Lower lobe of right lung (tissue), 2 donors: ENCODE data around the gene REEP1. TPM values are rescaled to one million over a fixed set of nuclear protein-coding genes. Genes with fewer than 3 reads are reported as not detected.

Source experiments
- ATAC-seq, 2 donors: fragments of 200-7000 bp; cut with Tn5 transposase; one replicate each; pipeline ENCODE4 v1.9.1; 2020 to 2022; ENCODE audit warnings: mild to moderate bottlenecking in 2 of 2, moderate library complexity in 2 of 2
- DNase-seq: peaks from one replicate; pipeline ENCODE4 v3.0.0-alpha.2; 2020
- H3K27ac ChIP-seq: fragments of 200-600 bp; one replicate; pipeline ENCODE4 v1.8.0; 2022
- H3K27me3 ChIP-seq: fragments of 200-600 bp; one replicate; pipeline ENCODE4 v1.8.0; 2022; ENCODE audit warnings: low read depth
- H3K36me3 ChIP-seq: fragments of 200-600 bp; one replicate; pipeline ENCODE4 v1.8.0; 2022; ENCODE audit warnings: mild to moderate bottlenecking
- H3K4me1 ChIP-seq: fragments of 200-600 bp; one replicate; pipeline ENCODE4 v1.8.0; 2022
- H3K4me3 ChIP-seq: fragments of 200-600 bp; one replicate; pipeline ENCODE4 v1.8.0; 2022; ENCODE audit warnings: mild to moderate bottlenecking
- H3K9me3 ChIP-seq: fragments of 200-600 bp; one replicate; pipeline ENCODE4 v1.8.0; 2022
- intact Hi-C: fragments of 100-400 bp; cut with DNase I; formaldehyde crosslinking; loops from one replicate; pipeline ENCODE4 v1.11.0; 2022
- total RNA-seq: library from RNA; stranded (reverse); fragmentation: NEBNext Ultra II Directional; extraction: Animal tissue kit (Norgen Biotek cat#: 25700); gene quantifications from one replicate; pipeline ENCODE4 v1.2.1, GENCODE V29; 2021
- TF ChIP-seq, protein P1 (sequence below): fragments of 200-600 bp; IDR thresholded peaks from one replicate; pipeline ENCODE4 v1.8.0; 2022; ENCODE audit warnings: antibody characterized with exemption, mild to moderate bottlenecking
- donor health status: DM: no; HTN: yes; CAD: no; lungs with severe emphysema.

REEP1 gene
- total RNA-seq, 1 donor from 2014 or later, result 6.9 TPM

DNA sequence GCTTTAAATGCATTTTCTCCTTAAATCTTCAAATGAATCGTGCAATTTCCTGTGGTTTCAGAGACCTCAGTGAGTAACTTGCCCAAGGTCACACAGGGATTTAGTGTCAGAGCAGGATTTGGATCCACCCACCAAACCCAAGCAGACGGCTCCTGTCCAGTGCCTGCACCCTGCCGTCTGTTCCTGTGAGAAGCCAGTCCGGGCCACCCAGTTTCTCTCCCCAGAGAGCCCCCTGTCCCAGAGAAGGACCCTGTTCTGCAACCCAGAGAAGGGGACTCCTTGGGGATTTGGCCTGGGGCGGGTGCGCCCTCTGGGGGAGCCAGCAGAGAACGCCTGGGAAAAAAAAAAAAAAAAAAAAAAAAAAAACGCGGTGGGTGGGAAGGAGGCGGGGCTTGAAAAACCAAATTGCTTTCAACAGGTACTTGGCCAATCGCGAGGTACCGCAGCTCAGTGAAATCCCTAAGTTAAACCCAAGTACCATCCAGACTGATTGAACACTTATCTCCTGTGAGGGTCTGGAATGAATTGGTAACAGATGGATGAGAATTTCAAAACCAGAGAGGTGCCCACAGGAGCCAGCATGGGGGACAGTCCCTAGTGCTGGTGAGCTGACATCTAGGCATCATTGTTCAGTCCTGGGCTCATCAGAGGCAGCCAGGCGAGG is 30.9 kb upstream of the REEP1 start:
- DNase-seq, result peak; percentile 49
- no peak overlapping the region for H3K4me3 ChIP-seq

GRCh38 chr2:86367499-86367777 is 30.0 kb upstream of the REEP1 start:
- H3K9me3 ChIP-seq, result peaks cover 4% of the 10 kb centered on the region
- intact Hi-C loops, result loop anchor here (10.0 kb wide), 1 partner anchor 153 kb away; no protein-coding TSS in a partner anchor
- H3K27ac ChIP-seq, result no peak overlapping the region
- H3K36me3 ChIP-seq, result no peaks in the 10 kb centered on the region
- peaks cover 8% of the 10 kb centered on the region for H3K4me1 ChIP-seq
- no peak for DNase-seq
- H3K27me3 ChIP-seq, result no peaks in the 10 kb centered on the region
- TF ChIP-seq, protein P1, sequence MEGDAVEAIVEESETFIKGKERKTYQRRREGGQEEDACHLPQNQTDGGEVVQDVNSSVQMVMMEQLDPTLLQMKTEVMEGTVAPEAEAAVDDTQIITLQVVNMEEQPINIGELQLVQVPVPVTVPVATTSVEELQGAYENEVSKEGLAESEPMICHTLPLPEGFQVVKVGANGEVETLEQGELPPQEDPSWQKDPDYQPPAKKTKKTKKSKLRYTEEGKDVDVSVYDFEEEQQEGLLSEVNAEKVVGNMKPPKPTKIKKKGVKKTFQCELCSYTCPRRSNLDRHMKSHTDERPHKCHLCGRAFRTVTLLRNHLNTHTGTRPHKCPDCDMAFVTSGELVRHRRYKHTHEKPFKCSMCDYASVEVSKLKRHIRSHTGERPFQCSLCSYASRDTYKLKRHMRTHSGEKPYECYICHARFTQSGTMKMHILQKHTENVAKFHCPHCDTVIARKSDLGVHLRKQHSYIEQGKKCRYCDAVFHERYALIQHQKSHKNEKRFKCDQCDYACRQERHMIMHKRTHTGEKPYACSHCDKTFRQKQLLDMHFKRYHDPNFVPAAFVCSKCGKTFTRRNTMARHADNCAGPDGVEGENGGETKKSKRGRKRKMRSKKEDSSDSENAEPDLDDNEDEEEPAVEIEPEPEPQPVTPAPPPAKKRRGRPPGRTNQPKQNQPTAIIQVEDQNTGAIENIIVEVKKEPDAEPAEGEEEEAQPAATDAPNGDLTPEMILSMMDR, result no peak
- ATAC-seq, result no peak
- no peak overlapping the region for H3K4me3 ChIP-seq

More for the DNA sequence above, 30.9 kb upstream of the REEP1 start:
- H3K27ac ChIP-seq, result no peak overlapping the region
- TF ChIP-seq, protein P1, result peak; percentile 66
- intact Hi-C loops, result loop anchor here (10.0 kb wide), 1 partner anchor 153 kb away; no protein-coding TSS in a partner anchor
- no peaks in the 10 kb centered on the region for H3K27me3 ChIP-seq
- ATAC-seq, result peak; percentile 62 to 72
- H3K9me3 ChIP-seq, result peaks cover 4% of the 10 kb centered on the region
- no peaks in the 10 kb centered on the region for H3K36me3 ChIP-seq
- H3K4me1 ChIP-seq, result peaks cover 8% of the 10 kb centered on the region

DNA sequence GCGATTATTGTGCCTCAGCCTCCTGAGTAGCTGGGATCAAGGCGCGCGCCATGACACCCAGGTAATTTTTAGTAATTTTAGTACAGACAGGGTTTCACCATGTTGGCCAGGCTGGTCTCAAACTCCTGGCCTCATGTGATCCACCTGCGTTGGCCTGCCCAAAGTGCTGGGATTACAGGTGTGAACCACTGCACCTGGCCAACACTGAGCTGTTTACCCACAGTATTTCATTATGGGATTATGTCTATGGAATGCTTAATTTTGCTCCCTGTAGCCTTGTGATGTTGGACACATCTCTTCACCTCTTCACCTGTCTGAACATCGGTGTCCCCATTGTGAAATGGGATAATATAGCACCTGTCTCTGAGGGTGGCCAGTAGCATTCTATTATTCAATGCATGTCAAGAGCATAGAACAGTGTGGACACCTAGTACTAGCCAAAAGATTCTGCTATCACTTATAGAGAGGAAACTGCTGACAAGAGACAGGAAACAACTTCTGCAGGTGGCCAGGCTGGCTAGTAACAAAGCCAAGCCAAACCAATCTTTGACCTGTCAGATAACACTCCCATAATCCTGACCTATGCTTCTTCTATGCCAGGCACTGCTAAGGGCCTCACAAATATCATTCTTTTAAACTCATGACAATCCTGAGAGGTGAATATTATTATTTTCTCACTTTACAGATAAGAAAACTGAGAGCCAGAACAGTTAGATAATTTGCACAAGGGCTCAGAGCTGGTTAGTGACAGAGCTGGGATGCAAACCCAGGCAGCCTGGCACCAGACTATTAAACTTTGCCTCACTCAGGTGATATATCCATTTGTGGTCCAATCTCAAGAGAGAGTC is 29.4 kb upstream of the REEP1 start:
- H3K4me1 ChIP-seq, result peaks cover 8% of the 10 kb centered on the region
- intact Hi-C loops, result loop anchor here (10.0 kb wide), 1 partner anchor 152 kb away; no protein-coding TSS in a partner anchor
- ATAC-seq, result no peak
- H3K9me3 ChIP-seq, result peaks cover 4% of the 10 kb centered on the region
- TF ChIP-seq, protein P1, result no peak
- no peaks in the 10 kb centered on the region for H3K27me3 ChIP-seq
- H3K27ac ChIP-seq, result no peak overlapping the region
- no peak for DNase-seq
- H3K4me3 ChIP-seq, result no peak overlapping the region
- H3K36me3 ChIP-seq, result no peaks in the 10 kb centered on the region

- intact Hi-C loops, result loop anchor here (10.0 kb wide), 1 partner anchor 150 kb away; no protein-coding TSS in a partner anchor
- peaks cover 8% of the 10 kb centered on the region for H3K4me1 ChIP-seq
- H3K27me3 ChIP-seq, result no peaks in the 10 kb centered on the region
- no peak for ATAC-seq
- no peak for DNase-seq
- H3K27ac ChIP-seq, result no peak overlapping the region
- TF ChIP-seq, protein P1, result no peak
- H3K36me3 ChIP-seq, result no peaks in the 10 kb centered on the region
- no peak overlapping the region for H3K4me3 ChIP-seq
- H3K9me3 ChIP-seq, result no peaks in the 10 kb centered on the region
These were observed 27.5 kb upstream of the REEP1 start for GRCh38 chr2:86364894-86365293.

DNA sequence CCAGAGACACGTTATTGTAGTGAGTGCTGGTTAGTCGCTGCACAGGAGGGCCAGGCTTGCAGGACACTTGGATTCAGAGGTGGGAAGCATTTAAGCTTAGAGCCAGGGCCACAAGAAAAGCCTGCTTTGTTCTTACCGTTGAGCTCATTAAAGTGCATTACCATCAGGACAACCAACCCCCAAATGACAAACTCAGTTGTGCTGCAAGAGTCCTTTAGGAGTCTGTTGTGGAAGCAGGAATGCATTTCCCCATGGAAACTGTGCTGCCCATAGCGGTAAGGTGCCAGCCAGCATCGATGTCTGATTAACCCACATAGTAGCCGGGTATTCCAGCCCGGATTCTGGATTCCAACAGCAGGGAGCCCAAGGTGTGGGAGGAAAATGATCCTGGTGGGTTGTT is 23.4 kb upstream of the REEP1 start:
- no peak for DNase-seq
- no peaks in the 10 kb centered on the region for H3K9me3 ChIP-seq
- no peaks in the 10 kb centered on the region for H3K36me3 ChIP-seq
- H3K4me1 ChIP-seq, result no peaks in the 10 kb centered on the region
- H3K4me3 ChIP-seq, result no peak overlapping the region
- no peak for ATAC-seq
- no peak overlapping the region for H3K27ac ChIP-seq
- TF ChIP-seq, protein P1, result no peak
- intact Hi-C loops, result loop anchor here (10.0 kb wide), 1 partner anchor 146 kb away; no protein-coding TSS in a partner anchor
- H3K27me3 ChIP-seq, result no peaks in the 10 kb centered on the region
